Ovary (tissue), 3 donors: Measurements from ENCODE around the gene TOR1A.
"Not testable (repeated sequence)": the region's sequence is repeated elsewhere in the genome, so short reads cannot be mapped to it uniquely, and the experiment has no call there.

Experiments
- CTCF ChIP-seq, 3 donors: fragments of 450-650 bp in 2 of 3; fragments of 200-600 bp in 1 of 3; IDR thresholded peaks; one replicate each; pipeline versions ENCODE4 v1.5.1 to v1.8.0; 2016 to 2022; ENCODE audit warnings: antibody characterized with exemption in 3 of 3, mild to moderate bottlenecking in 1 of 3
- POLR2A ChIP-seq: fragments of 450-650 bp; IDR thresholded peaks from one replicate; pipeline ENCODE4 v1.6.1; 2017; ENCODE audit warnings: antibody characterized with exemption, mild to moderate bottlenecking, moderate library complexity
- donor health status: DM: no; HTN: no; CAD: no.

DNA sequence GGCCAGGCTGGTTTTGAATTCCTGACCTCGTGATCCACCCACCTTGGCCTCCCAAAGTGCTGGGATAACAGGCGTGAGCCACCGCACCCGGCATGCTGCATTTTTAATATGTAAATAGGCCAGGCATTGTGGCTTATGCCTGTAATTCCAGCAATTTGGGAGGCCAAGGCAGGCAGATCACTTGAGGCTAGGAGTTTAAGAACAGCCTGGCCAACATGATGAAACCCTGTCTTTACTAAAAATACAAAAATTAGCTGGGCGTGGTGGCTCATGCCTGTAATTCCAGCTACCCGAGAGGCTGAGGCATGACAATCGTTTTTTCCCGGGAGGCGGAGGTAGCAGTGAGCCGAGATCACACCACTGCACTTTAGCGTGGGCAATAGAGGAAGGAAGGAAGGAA lies 39.0 kb downstream of the TOR1A start:
- TF ChIP-seq POLR2A; CTCF (IDR thresholded peaks at IDR 0.05): not testable (repeated sequence)
